ENCODE data around the gene BRCC3.

DNA sequence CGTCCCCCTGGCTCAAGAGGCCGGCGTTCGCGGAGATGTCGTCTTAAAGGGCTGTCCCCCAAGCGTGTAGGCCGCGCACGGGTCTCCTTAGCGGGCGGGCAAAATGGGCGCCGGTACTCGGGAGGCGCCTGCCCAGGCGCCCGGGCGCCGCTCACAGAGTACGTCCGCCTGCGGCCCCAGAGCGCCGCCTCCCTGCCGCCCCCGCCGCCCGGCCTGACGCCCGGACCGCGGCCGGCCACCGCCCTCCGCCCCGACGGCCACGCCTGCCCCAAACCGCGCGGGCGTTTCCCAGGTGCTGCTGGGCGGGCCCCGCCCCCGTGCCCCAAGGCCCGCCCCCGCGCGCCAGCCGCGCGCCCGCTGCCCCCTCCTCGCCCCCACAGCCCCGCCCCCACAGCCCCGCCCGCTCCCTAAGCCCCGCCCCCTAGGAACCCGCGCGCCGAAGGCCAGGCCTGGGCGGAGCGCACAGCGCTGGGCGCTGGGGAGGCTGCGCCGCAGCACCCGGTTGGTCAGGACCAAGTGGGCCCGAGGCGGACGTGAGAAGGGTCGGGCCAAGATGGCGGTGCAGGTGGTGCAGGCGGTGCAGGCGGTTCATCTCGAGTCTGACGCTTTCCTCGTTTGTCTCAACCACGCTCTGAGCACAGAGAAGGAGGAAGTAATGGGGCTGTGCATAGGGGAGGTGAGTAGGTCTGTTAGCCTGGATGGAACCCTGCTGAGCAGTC is at the start of gene BRCC3, which contains the start of the genes CMC4 and MTCP1:
- TF ChIP-seq, protein P1, sequence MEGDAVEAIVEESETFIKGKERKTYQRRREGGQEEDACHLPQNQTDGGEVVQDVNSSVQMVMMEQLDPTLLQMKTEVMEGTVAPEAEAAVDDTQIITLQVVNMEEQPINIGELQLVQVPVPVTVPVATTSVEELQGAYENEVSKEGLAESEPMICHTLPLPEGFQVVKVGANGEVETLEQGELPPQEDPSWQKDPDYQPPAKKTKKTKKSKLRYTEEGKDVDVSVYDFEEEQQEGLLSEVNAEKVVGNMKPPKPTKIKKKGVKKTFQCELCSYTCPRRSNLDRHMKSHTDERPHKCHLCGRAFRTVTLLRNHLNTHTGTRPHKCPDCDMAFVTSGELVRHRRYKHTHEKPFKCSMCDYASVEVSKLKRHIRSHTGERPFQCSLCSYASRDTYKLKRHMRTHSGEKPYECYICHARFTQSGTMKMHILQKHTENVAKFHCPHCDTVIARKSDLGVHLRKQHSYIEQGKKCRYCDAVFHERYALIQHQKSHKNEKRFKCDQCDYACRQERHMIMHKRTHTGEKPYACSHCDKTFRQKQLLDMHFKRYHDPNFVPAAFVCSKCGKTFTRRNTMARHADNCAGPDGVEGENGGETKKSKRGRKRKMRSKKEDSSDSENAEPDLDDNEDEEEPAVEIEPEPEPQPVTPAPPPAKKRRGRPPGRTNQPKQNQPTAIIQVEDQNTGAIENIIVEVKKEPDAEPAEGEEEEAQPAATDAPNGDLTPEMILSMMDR (IDR thresholded peaks at IDR 0.05): no peak
- TF ChIP-seq POLR2A (IDR thresholded peaks at IDR 0.05): no peak

Measured in testis (tissue), 2 donors.